GM19025 (cell line): ENCODE data around the gene CCDC182.

Experiments used
- ATAC-seq: cut with Tn5 transposase; IDR thresholded peaks from one replicate; pipeline ENCODE4 v1.9.1; 2021; ENCODE audit warnings: mild to moderate bottlenecking, low read depth, moderate library complexity; ENCODE audit not compliant: unreplicated experiment

The CCDC182 gene

GRCh38 chr17:57704448-57704847, 40.7 kb downstream of the CCDC182 start:
- ATAC-seq, result no peak

GRCh38 chr17:57703273-57703672, 41.8 kb downstream of the CCDC182 start:
- ATAC-seq, result no peak

- ATAC-seq, result no peak
Measured at GRCh38 chr17:57701124-57701523, 44.0 kb downstream of the CCDC182 start.

- no peak for ATAC-seq
Measured at GRCh38 chr17:57699751-57700219, 45.3 kb downstream of the CCDC182 start.

- no peak for ATAC-seq
Measured at GRCh38 chr17:57697891-57698711, 47.0 kb downstream of the CCDC182 start.

GRCh38 chr17:57697197-57697596, 47.9 kb downstream of the CCDC182 start:
- ATAC-seq, result no peak

- no peak for ATAC-seq
Measured at GRCh38 chr17:57696050-57696449, 49.0 kb downstream of the CCDC182 start.
